Central memory CD4-positive, alpha-beta T cell (primary cell): ENCODE results near the gene PTPRD.

ENCODE experiments used
- DNase-seq: peaks from one replicate; pipeline ENCODE4 v3.0.0; 2022

The PTPRD gene

DNA sequence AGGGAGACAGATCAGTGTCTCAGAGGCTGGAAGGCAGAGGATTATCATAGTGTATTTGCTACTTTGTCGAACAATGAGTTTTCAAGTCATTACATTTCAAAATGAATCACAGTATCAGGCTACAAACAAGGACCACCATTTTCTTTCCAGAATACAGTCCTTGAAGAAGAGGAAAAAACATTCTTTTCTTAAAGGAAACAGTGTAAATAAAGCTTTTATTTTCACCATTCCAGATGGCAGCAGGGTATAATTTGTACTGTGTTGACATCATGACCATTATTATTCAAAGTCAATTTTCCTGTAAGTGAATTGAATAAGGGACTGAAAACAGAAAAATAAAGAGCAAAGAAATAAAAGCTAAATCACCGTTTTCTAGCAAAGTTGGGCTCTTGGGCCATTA lies 2076.0 kb downstream of the PTPRD start:
- DNase-seq, result no peak

DNA sequence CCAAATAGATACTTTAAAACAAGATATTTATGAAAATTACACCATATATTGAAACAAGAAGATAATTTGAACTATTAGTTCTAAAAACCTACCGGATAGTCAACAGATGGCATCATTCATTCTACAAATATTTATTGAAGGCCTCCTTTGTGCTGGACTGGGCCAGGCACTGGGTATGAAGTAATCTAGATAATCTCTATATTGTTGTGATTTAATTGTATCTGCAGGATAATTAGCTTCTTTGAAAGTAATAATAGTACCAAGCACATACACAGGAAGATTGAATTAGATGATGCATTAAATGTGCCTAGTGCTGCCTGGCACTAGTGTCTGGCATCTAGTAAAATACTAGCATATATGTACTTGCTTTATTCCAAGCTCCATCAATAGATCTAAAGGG lies 2078.0 kb downstream of the PTPRD start:
- DNase-seq, result no peak

DNA sequence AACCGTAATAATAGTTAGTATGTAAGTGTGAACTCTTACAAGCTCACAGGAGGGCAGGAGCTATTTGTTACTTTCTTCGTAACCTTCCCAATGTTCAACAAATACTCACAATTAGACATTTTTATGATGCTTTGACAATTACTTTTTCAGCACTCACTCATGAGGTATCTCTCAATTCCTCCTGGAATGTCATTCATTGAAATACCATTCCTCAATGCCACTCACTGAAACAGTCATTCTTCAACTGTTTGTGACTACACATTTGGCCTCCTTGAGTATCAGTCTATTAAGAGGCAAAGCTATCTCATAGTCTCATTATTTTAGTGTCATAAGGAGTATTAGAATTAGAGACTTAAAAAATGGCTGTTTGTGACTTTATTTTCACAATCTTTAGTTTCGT lies 2079.1 kb downstream of the PTPRD start:
- no peak for DNase-seq

DNA sequence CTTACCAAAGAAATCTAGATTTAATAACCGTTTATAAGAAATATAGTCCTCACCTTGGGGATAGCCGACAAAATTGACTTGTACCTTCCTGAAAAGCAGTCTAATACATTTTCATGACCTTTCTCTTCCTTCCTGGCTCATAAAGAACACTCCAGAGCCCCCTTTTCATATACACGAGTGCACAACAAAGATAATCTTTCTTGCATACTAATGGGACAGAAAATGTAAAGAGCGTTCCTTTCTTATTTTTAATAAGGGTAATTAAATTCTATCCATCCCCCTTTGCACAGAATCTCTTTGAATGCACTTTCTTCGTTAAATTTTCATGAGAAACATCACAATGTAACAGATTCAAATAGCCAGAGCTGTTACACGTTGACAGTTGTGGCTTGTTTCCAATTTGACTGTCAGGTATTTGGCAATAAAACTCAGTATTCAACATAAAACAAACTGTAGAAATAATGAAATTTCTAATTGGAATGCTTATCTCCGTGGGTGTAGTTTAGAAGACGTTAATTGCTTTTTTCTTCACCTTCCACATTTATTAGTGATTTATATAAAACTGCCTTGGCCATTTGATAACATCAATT lies 2080.9 kb downstream of the PTPRD start:
- DNase-seq, result no peak

DNA sequence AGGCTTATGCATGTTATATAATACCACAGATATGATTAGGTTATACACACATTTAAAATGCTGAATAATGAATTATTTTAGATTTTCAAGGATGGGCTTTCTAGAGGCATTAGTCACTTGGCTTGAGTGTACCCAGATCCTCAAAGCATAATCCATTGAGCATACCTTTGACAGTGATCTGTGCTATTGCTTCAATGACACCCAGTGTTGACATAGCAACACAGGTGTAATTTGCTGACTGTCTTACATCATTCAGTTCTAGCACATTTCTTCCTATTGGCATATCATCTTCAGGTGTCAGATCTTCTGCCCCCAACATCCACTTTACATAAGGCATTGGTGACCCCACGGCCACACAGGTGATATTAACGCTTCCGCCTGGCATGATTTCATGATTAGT lies 2091.7 kb downstream of the PTPRD start:
- DNase-seq, result no peak

DNA sequence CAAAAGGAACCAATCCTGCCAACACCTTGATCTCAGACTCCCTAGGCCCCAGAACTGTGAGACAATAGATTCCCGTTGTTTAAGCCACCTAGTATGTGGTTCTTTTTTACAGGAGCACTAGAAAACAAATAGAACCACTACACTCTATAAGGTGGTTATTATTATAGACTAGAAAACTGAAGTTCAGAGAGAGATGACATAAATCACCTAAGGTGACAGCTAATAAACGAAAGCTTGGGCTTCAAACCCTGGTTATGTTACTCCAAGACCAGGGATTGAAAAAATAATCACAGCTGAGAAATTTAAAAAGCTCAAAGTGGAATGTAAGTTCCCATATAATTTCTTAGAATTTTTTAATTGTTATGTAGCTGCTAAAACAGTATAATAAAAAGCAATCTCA lies 2097.1 kb downstream of the PTPRD start:
- DNase-seq, result no peak

DNA sequence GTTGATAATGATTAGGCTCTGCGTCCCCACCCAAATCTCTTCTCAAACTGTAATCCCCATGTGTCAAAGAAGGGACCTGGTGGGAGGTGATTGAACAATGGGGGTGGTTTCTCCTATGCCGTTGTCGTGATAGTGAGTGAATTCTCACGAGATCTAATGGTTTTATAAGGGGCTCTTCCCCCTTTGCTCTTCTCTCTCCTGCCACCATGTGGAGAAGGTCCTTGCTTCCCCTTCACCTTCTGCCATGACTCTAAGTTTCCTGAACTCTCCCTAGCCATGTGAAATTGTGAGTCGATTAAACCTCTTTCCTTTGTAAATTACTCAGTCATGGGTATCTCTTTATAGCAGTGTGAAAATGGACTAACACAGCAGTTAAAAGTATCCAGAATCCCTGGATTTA lies 2098.0 kb downstream of the PTPRD start:
- no peak for DNase-seq

DNA sequence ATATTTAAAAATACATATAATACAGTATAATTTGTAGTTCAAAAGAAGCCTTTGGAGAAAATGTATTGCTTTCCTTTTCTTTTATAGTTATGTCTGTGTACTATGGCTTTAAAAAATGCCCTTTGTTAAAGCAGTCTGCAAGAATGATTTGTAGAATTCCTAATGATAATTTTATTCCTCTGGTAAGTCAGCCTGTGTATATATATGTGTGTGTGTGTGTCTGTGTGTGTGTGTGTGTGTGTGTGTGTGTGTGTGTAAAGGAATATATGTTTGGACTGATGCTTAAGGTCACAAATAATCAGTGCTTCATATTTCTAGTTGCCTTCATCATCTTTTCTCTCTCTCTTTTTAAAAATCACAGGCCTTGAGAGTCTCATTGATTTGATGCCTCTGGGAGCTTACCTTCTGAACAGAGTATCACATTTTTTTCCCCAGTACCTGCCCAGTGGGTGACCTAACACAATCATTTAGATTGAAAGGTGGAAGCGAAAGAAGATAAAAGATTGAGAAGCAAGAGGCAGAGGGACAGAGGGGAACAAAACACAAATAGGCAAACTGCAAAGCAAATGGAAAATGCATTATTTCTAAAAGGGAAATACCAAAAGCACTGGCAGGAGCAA lies 2104.0 kb downstream of the PTPRD start:
- no peak for DNase-seq

DNA sequence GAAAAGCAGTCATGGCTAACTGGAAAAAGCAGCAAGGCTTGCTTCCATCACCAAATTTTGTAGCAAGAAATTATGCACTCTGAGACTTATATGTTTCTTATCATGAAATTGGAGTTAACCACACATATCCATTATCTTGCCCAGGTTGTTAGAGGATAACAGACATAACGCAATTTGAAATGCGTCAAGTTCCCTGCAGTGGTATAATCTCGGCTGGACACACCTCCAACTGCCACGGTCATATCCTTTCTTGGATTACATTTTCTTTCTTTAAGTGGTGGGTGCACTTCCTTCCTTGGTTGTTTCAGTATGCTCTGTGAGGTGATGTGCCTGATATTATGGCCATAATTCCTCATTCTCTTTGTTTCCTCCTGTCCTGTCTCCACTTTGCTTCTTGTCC lies 2118.2 kb downstream of the PTPRD start:
- DNase-seq, result no peak

DNA sequence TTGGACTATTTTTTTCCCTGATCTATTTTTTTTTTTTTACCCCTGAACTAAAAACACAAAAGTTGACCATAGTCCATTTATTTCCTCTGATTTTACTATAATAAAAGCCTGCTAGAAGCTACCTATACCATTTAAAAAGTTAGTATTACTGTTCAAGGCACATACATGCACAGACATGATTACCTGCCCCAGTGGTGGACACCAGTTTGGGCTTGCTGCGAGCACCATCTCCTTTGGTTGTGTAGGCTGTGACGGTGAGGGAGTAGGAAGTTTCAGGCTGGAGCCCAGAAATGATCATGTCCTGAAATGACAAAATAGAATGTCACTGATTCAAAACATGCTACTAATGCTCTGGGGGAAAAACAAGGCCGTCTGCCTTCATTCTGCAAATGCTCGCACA lies 2120.1 kb downstream of the PTPRD start:
- no peak for DNase-seq

DNA sequence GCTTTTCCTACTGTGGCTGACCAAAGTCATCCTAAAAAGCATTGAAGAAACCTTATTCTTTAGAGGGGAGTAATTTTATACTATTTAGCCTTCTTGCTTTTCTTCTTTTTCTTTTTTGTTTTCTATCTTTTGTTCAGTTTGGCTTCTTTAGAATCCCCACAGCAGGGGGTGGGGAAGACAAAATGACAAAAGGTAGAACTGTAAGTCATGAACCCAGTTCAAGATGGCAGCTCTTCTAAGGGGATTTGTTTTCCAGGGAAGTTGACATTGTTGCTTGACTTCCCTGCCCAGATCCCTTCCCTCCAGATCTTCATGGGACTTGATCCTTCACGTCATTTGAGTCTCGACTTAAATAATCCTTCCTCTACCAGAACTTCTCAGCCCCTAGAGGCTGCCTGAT lies 2120.8 kb downstream of the PTPRD start:
- DNase-seq, result no peak

DNA sequence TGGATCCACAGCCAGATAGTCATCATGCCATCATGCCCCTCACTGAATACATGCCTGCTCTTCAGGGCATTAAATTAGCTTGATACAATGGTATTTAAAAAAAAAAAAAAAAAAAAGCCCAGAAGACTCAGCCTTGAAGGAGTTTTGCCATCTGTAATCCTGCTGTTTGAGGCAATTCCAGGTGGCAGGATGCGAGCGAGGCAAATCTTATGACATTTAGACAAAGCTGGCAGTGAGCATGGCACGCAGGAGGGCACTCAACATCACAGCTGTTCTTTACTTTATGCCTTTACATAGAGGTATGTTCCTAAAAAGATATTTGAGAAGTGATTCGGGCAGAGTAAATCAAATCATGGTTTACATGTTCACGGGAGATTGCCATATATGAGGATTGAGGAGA lies 2121.2 kb downstream of the PTPRD start:
- DNase-seq, result no peak

DNA sequence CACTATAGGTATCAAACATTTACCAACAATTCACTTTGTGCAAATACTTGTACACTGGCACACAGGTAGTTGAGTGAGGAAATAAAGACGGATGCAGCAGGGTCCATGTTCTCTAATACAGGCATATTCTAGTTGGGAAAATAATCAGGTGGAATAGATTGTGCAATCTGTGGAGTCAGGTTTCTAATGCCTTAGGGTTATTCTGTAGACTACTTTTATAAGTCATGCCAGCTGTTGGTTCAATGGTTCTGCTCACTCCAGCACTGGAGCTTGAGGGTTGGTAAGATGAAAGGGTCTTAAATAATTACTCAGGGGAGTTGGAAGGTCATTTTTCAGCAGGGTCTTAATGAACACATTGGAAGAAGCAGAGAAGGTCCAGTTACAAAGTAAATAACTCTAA lies 2123.0 kb downstream of the PTPRD start:
- DNase-seq, result no peak

DNA sequence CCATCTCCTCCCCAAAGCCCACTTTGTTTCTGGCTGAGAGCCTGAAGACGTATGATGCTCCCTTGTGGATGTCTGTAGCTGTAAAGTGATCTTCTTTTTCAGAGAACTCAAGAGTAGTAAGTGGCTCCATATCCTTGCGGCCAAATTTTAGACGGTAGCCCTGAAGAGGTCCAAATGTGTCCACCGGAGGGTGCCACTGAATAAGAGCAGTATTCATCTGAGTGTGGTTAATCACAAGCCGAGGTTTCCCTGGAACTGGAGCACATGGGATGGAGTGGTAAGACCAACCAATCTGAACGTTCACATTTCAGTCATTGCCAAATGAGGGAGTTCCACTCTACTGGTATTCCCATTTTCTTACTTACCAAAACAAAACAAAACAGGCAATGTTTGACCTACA lies 2126.7 kb downstream of the PTPRD start:
- no peak for DNase-seq

DNA sequence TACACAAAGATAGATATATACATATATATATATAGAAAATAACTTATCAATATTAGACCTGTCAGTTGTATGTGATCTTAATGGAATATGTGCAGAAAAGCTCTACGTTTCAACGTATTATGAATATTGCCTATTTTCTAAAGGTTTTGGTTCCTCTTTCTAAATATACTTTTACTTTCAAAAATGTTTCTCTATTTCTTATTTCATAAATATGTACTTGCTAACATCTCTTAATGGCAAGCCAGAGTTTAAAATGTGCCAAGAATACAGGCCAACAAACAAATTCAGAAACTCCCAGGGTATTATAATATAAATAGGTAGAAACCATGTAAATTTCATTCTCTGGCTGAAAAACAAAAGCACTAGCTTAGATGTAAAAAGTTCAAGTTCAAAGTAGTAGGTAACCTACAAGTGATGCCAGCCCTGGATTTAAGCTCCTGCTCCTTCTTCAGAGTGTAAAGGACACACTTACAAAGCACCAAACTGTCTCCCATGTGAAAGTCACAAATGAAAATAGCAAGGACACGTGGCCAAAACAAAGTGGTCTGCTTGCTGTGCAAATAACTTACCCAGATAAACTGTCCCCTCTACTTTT lies 2128.1 kb downstream of the PTPRD start:
- no peak for DNase-seq

DNA sequence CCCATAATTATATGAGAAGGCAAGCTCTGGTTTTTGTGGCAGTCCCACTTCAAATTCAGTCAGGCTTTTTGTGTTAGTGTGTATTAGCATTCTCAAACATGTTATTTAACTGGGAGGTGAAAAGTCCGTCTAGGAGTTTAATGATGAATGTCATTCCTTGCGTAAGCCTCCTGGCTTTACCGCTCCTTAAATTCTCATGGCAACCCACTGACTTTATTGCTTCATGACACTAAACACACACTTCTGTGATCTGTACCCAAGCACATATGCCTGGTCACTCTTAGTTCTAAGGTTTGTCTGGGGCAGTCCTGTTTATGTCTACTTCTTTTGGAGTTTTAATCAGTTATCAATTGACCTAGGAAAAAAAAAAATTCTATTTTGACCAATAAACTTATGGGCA lies 2135.4 kb downstream of the PTPRD start:
- no peak for DNase-seq

DNA sequence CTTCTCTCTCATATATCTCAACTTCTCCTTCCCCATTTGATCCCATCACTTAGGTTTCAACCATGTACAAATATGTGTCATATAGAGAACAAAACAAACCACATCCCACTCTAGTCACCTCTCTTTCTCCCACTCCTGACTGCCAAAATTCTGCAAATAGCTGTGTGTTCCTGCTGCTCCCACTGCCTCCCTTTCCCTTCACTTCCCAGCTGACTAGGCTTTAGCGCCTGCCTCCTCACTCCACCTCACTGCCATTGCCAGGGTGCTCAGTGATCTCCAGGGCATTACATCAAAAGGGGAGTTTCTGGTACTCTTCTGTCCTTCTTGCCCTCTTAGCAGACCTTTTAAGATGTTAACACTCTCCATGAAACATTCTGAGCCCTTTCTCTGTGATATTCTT lies 2137.9 kb downstream of the PTPRD start:
- DNase-seq, result no peak

DNA sequence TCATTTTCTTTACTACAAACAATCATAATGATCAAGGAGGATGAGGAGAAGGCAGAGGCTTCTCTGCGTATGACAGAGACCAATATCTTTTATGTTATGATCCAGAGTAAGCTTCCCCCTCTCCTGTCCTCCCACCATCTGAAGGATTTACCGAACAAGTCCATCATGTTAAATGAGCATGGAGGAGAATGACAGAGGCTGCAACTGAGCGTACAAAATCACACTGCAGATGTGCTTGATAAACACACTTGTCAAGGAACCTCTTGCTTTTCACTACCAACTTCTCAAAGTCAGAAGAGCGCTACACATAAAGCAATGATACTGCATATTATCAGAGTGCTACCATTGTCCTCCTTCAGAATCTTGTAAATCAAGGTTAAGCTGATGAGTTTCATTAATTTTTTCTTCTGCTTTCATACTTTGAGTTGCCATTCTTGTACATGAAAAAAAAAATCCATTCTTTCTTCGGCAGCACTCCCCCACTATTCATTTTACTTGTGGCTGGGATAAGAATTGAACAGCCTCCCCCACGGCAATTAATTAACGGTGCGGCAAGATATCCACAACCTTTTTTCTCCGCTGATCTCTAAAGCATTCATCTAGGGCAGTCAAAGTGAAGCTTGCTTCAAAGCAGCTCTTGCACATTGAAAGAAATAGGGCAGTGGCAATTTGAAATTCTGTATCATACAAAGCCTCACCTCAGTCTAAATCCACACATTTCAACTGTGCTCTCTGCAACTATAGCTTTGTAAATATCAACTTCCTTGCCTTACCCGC lies 2139.4 kb downstream of the PTPRD start:
- DNase-seq, result no peak

DNA sequence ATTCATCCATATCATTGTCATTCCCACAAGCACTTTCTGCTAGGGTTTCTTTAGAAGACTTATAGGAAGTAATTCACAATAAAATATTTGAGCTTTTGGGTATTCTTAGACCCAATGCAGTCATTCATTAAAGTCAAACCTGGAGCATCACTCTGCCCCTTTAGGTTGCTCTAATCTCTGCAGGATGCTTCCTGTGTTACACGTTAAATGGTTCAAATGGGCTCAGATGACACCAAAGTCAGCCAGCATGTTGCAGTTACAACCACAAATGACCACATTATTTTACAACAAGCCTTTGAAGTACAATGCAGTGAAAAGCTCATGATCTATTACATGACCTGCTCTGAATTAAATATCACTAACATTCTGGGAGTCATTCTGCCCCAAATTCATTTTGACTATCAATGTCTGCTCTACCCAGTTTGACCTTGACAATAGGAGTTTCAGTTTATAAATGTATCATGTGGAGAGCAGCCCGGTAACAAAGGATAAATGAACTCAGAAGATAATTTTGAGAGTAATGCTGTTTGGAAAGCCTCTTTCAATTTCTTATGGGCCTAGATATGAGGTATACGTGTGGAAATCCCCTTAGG lies 2144.7 kb downstream of the PTPRD start:
- DNase-seq, result no peak

DNA sequence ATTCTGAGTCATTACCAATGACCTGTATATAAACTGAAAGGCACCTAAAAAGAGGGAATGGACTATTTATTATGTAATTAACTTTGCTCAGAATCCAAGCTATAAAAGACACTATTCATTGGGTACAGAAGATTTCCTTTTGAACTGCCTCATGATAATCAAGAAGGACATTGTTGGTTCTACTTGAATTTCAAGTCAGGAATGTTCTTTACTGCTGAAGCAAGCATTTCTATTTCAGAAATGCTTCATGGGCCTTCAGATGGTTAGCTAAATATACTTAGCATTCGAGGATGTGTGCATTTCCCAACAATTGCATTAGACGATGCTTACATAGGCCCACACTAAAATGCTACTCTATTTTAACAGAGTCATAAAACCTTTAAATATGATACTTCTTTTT lies 2155.0 kb downstream of the PTPRD start:
- no peak for DNase-seq

DNA sequence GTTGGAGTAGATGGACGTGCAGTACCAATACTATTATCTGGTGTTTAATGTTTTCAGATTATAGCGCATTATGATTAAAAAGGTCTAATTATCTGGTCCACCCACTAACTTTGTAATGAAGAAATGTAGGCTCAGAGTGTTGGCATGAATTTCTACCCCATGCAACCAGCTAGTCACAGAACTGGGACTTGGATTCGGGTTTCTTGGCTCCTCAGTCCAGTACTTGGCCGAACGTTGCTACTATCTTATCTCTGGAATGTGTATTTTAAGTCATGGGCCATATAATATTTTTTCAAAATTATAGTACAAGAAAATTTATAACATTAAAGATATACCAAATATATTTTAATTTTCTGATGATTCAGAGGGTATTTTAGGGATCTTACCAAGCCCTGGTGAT lies 2155.7 kb downstream of the PTPRD start:
- no peak for DNase-seq

DNA sequence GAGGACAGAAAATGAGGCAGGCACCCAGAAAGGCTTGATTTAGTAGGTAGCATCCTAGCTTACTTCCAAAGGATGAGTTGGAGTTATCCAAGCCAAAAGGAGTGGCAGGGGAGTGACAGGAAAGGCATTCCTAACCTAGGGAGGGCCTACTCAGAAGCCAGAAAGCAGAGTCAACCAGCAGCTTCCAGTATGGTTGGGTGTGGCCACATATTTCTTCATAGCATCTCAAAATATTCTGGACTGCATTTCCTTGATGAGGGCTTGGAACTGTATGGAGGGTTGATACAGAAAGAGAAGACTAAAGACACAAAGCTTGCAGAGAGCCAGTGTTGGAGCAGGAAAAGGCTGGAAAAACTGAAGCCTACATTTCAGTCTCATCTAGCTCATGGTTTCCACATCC lies 2156.5 kb downstream of the PTPRD start:
- DNase-seq, result no peak

DNA sequence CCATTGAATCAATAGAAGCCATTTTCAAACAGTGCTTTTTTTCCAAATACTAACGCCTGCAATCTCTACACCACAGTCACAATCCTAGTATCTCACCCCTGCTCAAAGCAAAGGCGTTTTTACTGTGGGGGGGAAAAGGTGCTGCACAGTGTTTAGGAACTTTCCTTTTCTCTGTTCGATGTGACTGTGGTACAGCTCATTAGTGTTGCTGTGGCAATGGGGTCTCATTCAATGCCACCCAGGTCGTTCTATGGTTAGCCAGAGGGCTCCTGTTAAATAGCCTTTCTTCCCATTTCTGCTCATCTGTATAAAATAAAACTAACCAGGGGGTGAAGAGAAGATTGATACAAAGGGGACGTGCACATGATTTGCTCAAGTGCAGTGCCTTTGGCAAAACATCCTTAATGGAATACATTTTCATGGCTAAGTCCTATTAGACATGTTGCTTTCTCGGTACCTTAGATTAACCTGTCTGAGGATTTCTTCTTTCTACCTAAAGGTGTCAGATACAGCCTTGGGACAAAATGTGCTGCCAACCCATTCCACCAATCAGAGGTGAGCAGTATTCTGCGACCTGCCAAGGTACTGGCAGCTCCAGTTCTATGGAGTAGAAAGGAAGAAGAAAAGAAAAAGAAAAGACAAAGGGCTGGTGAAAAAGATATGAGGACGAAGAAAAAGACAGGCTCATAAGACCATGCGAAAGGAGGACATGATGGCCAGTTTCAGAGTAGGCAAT lies 2161.8 kb downstream of the PTPRD start:
- no peak for DNase-seq
